ENCODE data around the gene TRPC4.

- no peak for TF ChIP-seq POLR2A (IDR thresholded peaks at IDR 0.05)
- TF ChIP-seq, protein P1, sequence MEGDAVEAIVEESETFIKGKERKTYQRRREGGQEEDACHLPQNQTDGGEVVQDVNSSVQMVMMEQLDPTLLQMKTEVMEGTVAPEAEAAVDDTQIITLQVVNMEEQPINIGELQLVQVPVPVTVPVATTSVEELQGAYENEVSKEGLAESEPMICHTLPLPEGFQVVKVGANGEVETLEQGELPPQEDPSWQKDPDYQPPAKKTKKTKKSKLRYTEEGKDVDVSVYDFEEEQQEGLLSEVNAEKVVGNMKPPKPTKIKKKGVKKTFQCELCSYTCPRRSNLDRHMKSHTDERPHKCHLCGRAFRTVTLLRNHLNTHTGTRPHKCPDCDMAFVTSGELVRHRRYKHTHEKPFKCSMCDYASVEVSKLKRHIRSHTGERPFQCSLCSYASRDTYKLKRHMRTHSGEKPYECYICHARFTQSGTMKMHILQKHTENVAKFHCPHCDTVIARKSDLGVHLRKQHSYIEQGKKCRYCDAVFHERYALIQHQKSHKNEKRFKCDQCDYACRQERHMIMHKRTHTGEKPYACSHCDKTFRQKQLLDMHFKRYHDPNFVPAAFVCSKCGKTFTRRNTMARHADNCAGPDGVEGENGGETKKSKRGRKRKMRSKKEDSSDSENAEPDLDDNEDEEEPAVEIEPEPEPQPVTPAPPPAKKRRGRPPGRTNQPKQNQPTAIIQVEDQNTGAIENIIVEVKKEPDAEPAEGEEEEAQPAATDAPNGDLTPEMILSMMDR (IDR thresholded peaks at IDR 0.05 in 8 of 11, conservative IDR thresholded peaks at IDR 0.05 in 3 of 11), result no peak
Observed at GRCh38 chr13:37636701-37637100, 232.9 kb downstream of the TRPC4 start.

All from spleen (tissue), 7 donors.